Stimulated activated memory B cell treated with anti-CD40 and anti-IgM and Interleukin-4, amounts not matched to agents 10 μg/mL and 1 μg/mL and 100 μg/mL, for 72 hours (primary cell): ENCODE results near the gene FAM13B.
"Not testable (repeated sequence)": the region's sequence is repeated elsewhere in the genome, so short reads cannot be mapped to it uniquely, and the experiment has no call there.

Source experiments
- ATAC-seq: fragments of 150-1000 bp; cut with Tn5 transposase; 2 replicates; pipeline ENCODE4 v1.10.0; 2021
- H3K27ac Mint-ChIP-seq: one replicate; pipeline ENCODE4 v1.8.0; 2022; ENCODE audit warnings: mild to moderate bottlenecking, mixed read lengths
- H3K27me3 Mint-ChIP-seq: one replicate; pipeline ENCODE4 v1.8.0; 2022; ENCODE audit warnings: mixed read lengths
- H3K36me3 Mint-ChIP-seq: one replicate; pipeline ENCODE4 v1.8.0; 2022; ENCODE audit warnings: mixed read lengths
- H3K4me1 Mint-ChIP-seq: one replicate; pipeline ENCODE4 v1.8.0; 2022; ENCODE audit warnings: mixed read lengths
- H3K4me3 Mint-ChIP-seq: one replicate; pipeline ENCODE4 v1.8.0; 2022; ENCODE audit warnings: mild to moderate bottlenecking, moderate library complexity, mixed read lengths
- H3K9me3 Mint-ChIP-seq: one replicate; pipeline ENCODE4 v1.8.0; 2022; ENCODE audit warnings: mixed read lengths

FAM13B gene

DNA sequence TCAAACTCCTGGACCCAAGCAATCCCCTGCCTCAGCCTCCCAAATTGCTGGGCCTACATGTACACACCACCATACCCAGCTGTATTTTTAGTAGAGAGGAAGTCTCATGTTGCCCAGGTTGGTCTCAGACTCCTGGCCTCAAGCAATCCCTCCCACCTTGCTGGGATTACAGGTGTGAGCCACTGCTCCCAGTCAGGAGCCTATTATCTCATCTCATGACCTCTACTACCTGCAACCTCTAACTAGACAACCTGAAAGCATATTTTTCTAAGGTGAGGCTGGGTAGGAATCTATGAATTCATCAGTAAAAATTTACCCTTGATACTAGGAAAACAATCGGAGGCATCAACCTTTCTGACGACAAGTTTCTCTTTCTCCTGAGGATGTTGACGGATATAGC is 10.0 kb downstream of the FAM13B start:
- Mint-ChIP-seq H3K4me3 (no peak overlapping the region), H3K27me3 (no peaks in the 10 kb centered on the region), H3K36me3 (peaks cover 24% of the 10 kb centered on the region), H3K4me1 (peaks cover 60% of the 10 kb centered on the region), H3K27ac (no peak overlapping the region), H3K9me3 (no peaks in the 10 kb centered on the region)
- ATAC-seq: no peak

DNA sequence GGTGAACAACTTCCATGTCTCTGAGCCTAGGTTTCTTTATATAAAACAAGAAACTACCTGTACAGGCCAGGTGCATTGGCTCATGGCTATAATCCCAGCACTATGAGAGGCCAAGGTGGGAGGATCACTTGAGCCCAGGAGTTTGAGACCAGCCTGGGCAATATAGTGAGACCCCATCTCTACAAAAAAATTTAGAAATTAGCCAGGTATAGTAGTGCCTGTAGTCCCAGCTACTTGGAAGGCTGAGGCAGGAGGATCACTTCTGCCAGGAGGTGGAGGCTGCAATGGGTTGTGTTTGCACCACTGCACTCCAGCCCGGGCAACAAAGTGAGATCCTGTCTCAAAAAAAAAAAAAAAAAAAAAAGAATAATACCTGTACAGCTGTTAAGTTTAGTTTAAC is 11.1 kb downstream of the FAM13B start:
- peaks cover 57% of the 10 kb centered on the region for H3K4me1 Mint-ChIP-seq
- no peak overlapping the region for H3K4me3 Mint-ChIP-seq
- H3K9me3 Mint-ChIP-seq: no peaks in the 10 kb centered on the region
- ATAC-seq: no peak
- peaks cover 24% of the 10 kb centered on the region for H3K36me3 Mint-ChIP-seq
- H3K27ac Mint-ChIP-seq: no peak overlapping the region
- H3K27me3 Mint-ChIP-seq: no peaks in the 10 kb centered on the region

DNA sequence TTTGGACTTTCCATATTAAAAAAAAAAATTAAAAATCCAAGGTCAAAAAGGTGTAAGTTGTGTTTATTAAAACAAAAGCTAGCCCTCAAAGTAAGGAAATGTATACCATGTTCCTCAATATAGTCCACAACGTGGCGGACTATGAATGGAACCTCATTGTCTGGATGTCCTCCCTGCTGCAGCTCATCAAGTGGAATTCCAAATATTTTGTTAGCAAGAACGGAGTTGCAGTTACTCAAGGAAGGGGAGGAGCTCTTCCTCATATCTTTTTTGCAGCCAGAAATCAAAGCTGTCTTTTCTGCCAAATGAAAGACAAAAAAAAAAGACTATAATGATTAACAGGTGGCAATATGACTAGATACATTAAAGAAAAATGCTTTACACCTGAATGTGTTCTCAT is 14.0 kb downstream of the FAM13B start:
- ATAC-seq: no peak
- Mint-ChIP-seq H3K36me3 (peaks cover 32% of the 10 kb centered on the region), H3K27ac (no peak overlapping the region), H3K9me3 (no peaks in the 10 kb centered on the region), H3K4me1 (peaks cover 40% of the 10 kb centered on the region), H3K27me3 (no peaks in the 10 kb centered on the region), H3K4me3 (no peak overlapping the region)

DNA sequence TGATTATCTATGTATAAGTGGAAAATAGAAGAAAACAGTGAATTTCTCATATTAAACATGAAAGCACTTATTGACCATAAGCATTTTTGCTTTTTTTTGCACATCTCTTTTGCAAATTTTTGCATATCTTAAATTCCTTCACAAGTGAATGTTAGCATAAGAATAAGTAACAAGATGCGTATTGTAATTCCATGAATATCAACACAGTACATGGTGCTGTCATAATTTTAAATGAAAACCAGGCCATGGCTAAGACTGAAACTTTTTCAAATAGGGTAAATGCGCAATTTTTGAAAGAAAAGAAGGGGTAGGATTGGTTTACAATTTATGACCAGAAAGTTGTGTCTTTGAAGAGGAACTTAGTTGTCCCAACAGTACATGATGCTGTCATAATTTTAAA is 17.0 kb downstream of the FAM13B start:
- H3K4me3 Mint-ChIP-seq: no peak overlapping the region
- no peak overlapping the region for H3K27ac Mint-ChIP-seq
- no peaks in the 10 kb centered on the region for H3K9me3 Mint-ChIP-seq
- H3K27me3 Mint-ChIP-seq: no peaks in the 10 kb centered on the region
- peaks cover 50% of the 10 kb centered on the region for H3K36me3 Mint-ChIP-seq
- H3K4me1 Mint-ChIP-seq: peaks cover 25% of the 10 kb centered on the region
- no peak for ATAC-seq

DNA sequence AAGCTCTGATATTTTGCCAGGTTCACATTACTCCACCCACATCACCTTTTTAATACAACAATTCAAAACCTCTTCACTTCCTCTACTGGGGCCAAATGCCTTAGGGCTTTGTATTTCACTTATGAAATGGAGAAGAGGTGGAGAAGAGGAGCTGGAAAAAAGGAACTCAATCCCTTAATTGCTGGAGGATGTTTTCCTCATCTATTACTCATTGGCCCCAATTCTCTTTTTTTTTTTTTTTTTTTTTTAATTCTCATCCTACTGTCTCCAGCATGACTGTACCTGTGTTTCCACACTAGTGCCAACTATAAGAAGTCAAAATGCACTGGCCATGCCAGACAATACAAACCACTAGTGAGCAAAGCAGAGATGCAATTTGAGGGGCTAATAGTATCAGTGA is 20.9 kb downstream of the FAM13B start:
- Mint-ChIP-seq H3K4me3 (no peak overlapping the region), H3K27ac (no peak overlapping the region), H3K4me1 (peaks cover 20% of the 10 kb centered on the region), H3K36me3 (peaks cover 59% of the 10 kb centered on the region), H3K9me3 (no peaks in the 10 kb centered on the region), H3K27me3 (no peaks in the 10 kb centered on the region)
- ATAC-seq: no peak

DNA sequence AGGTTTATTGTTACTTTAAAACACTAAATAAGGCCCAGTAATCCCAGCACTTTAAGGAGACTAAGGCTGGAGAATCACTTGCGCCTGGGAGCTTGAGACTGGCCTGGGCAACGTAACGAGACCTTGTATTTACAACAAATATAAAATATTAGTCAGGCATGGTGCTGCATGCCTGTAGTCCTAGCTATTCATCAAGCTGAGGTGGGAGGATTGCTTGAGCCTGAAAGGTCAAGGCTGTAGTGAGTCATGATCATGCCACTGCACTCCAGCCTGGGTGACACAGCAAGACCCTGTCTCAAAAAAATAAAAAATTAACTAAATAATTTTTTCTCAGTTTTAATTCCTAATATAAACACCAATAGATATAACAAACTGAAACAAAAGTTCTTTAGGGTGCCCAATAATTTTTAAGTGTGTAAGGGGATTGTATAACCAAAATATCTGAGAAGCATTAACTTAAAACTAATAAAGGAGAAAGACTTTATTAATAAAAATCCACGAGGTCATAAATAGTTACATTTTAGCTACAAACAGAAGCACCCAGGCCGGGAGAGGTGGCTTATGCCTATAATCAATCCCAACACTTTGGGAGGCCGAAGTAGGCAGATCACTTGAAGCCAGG is 32.7 kb downstream of the FAM13B start:
- no peak for ATAC-seq
- H3K4me1 Mint-ChIP-seq: peaks cover 38% of the 10 kb centered on the region
- H3K27me3 Mint-ChIP-seq: no peaks in the 10 kb centered on the region
- H3K27ac Mint-ChIP-seq: no peak overlapping the region
- H3K9me3 Mint-ChIP-seq: peaks cover 10% of the 10 kb centered on the region
- H3K36me3 Mint-ChIP-seq: peaks cover 62% of the 10 kb centered on the region
- H3K4me3 Mint-ChIP-seq: no peak overlapping the region

DNA sequence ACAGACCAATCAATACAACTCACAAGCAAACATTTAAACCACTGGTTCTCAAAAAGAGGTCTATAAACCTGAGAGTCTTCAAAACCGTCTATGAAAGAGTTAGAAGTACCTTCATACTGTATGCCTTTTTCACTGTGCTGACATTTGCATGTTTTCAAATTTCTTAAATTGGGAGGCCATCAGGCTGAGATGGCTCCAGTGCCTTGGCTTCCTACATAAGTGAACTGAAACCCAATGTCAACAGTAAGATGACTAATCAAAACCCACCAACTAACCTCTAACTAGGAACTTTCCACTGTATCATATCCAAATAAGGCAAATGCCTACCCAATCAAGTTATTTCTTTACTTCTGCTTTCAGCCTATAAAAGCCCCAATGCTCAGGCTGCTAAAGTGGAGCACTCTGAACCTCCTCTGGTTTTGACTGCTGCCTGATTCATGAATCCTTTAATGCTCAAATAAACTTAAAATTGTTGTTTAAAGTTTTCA is 35.1 kb downstream of the FAM13B start:
- no peak overlapping the region for H3K4me3 Mint-ChIP-seq
- H3K4me1 Mint-ChIP-seq: peaks cover 38% of the 10 kb centered on the region
- H3K27me3 Mint-ChIP-seq: no peaks in the 10 kb centered on the region
- H3K9me3 Mint-ChIP-seq: peaks cover 10% of the 10 kb centered on the region
- peaks cover 50% of the 10 kb centered on the region for H3K36me3 Mint-ChIP-seq
- ATAC-seq: peak; percentile 91
- H3K27ac Mint-ChIP-seq: peak overlapping the region; percentile 51

DNA sequence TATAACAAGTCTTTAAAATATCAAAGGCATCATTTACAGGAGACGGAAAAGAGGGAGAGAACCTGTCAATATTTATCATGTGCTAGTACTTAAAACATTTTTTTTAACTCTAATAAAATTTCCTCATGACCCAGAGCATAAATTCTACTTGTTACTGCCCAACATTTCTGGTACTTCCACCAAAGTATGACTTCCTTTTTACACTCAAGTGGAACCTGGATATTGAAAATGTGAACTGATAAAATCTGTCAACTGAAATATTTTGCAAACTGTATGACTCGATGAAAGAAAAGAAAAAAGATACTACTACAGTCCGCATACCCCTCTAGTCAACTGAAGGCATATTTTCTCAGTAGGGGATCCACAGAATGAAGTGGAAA is 37.1 kb downstream of the FAM13B start:
- Mint-ChIP-seq H3K4me1 (peaks cover 35% of the 10 kb centered on the region), H3K4me3 (no peak overlapping the region), H3K27ac (no peak overlapping the region), H3K9me3 (peaks cover 10% of the 10 kb centered on the region), H3K27me3 (no peaks in the 10 kb centered on the region), H3K36me3 (peaks cover 49% of the 10 kb centered on the region)
- no peak for ATAC-seq

DNA sequence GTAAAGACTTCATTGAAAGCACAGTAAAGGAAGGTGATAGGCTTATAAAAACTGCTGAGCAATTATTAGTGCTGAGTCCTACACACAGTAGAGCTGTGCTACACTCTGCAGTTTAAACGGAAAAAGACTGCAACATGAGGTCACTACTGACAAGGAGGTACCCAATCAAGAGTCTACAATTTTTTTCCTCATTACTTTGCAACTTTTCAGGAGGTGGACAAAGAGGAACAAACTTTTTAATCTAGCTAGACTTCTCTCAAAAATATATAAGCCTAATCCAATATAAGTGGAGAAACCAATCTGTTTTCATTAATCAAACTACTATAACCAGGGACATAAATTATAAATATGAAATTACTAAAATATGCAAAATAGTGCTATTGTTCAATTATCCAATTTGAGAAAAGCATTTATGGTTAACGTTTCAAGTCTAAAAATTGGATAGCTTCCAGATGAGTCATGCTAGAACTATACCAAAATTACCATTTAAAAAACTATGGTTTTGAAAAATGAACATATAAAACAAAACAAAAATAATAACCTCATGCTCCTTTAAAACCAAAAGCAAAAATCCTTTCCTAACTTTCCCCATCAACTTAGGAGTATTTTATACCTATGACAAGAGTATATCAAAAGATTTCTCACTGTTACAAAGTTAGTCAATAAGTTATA is 37.7 kb downstream of the FAM13B start:
- ATAC-seq: no peak
- peaks cover 10% of the 10 kb centered on the region for H3K9me3 Mint-ChIP-seq
- peaks cover 35% of the 10 kb centered on the region for H3K4me1 Mint-ChIP-seq
- no peak overlapping the region for H3K27ac Mint-ChIP-seq
- peaks cover 48% of the 10 kb centered on the region for H3K36me3 Mint-ChIP-seq
- no peak overlapping the region for H3K4me3 Mint-ChIP-seq
- H3K27me3 Mint-ChIP-seq: no peaks in the 10 kb centered on the region

DNA sequence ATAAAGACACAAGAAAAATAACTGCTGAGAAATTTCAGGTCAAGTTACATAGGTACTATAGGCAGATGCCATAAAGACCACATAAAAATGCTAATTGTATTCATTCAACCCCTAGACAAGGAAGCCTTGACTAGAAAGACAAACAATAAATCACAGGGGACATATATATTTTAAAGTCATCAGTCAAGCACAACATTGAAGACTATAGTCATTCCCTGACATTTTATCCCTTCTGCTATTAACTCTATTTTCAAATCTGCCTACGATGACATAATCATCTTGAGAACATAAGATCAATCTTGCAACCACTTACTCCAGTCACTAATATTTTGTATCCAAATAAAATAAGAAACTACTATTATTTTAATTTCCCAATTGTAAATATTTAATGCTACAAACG is 38.3 kb downstream of the FAM13B start:
- ATAC-seq: no peak
- Mint-ChIP-seq H3K4me3 (no peak overlapping the region), H3K27me3 (no peaks in the 10 kb centered on the region), H3K36me3 (peaks cover 46% of the 10 kb centered on the region), H3K27ac (no peak overlapping the region), H3K9me3 (peaks cover 9% of the 10 kb centered on the region), H3K4me1 (peaks cover 35% of the 10 kb centered on the region)

DNA sequence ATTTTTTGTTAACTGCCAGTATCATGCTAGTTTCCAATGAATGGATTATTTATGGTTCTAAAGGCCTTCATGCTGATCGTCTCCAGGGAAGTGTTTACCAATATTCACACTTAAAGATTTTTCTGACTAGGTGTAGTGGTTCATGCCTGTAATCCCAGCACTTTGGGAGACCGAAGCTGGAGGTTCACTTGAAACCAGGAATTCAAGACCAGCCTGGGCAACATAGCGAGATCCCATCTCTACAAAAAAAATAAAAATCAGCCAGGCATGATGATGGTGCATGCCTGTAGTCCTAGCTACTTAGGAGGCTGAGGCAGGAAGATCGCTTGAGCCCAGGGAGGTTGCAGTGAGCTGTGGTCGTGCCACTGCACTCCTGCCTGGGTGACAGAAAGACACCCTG is 43.5 kb downstream of the FAM13B start:
- H3K27me3 Mint-ChIP-seq: no peaks in the 10 kb centered on the region
- no peak for ATAC-seq
- H3K9me3 Mint-ChIP-seq: no peaks in the 10 kb centered on the region
- H3K4me3 Mint-ChIP-seq: no peak overlapping the region
- H3K27ac Mint-ChIP-seq: no peak overlapping the region
- H3K36me3 Mint-ChIP-seq: peaks cover 38% of the 10 kb centered on the region
- H3K4me1 Mint-ChIP-seq: peaks cover 6% of the 10 kb centered on the region

DNA sequence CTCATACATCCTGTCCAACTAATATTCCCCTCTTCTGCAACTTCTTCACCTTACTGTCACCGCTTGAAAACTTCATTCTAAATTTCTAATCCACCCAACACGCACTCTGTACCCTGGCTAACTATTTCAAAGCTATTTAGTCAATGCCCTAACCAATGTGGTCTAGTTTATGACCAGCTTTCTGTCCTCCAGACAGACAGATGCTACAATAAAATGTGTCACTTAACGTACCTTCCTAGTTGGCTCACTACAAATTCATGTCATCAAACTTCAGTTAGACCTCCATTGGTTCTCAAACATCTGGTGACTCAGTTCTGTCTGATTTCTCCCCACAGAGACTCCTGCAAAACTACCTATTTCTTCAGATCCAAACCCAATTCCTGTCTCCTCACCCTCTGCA is 57.7 kb downstream of the FAM13B start:
- Mint-ChIP-seq H3K27ac (peak overlapping the region; percentile 7), H3K9me3 (peaks cover 8% of the 10 kb centered on the region), H3K27me3 (no peaks in the 10 kb centered on the region), H3K4me1 (peaks cover 4% of the 10 kb centered on the region), H3K4me3 (no peak overlapping the region), H3K36me3 (peaks cover 61% of the 10 kb centered on the region)
- no peak for ATAC-seq

DNA sequence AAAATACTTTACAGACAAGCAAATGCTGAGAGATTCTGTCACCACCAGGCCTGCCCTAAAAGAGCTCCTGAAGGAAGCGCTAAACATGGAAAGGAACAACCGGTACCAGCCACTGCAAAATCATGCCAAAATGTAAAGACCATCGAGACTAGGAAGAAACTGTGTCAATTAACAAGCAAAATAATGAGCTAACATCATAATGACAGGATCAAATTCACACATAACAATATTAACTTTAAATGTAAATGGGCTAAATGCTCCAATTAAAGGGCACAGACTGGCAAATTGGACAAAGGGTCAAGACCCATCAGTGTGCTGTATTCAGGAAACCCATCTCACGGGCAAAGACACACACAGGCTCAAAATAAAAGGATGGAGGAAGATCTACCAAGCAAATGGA is 62.5 kb downstream of the FAM13B start:
- H3K27me3 Mint-ChIP-seq, H3K27ac Mint-ChIP-seq, ATAC-seq, H3K4me3 Mint-ChIP-seq, H3K4me1 Mint-ChIP-seq, H3K9me3 Mint-ChIP-seq: not testable (repeated sequence)
- peaks cover 44% of the 10 kb centered on the region for H3K36me3 Mint-ChIP-seq

DNA sequence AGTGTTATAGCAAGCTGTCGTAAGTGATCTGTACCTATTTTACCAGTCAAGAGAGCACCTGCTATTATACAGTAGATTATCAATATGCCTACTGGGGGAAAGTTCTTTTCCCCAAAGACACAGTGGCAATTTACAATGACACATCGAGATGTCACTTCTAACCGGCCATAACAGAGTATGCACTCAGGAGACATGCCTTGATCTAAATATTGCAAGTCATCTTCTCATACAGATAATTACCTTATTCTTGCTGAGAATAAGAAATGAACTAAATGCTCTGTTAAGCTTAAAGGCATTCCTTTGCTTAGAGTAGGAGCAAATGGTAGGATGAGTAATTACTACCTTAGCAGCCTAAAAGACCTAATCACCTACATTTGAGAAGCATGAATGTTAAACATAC is 72.1 kb downstream of the FAM13B start:
- H3K9me3 Mint-ChIP-seq: no peaks in the 10 kb centered on the region
- no peaks in the 10 kb centered on the region for H3K27me3 Mint-ChIP-seq
- H3K27ac Mint-ChIP-seq: no peak overlapping the region
- no peak overlapping the region for H3K4me3 Mint-ChIP-seq
- H3K36me3 Mint-ChIP-seq: peaks cover 54% of the 10 kb centered on the region
- H3K4me1 Mint-ChIP-seq: peaks cover 9% of the 10 kb centered on the region
- ATAC-seq: no peak

DNA sequence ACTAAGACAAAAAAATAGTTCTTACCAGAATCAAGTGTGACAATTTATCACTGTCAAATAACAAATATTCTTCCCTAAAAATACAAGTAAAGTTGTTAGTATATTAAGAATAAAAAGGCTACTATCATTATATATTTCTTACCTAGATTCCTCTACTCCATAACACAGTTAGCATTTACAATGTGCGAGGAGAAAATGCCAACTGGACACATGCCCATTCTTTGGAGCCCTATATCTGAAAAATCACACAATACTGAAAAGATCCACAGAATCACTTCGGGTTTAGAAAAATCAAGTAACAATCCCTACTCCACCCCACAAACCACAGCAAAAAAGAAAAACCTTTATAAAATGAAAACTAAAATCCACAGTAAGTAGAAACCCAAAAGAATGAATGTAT is 72.7 kb downstream of the FAM13B start:
- Mint-ChIP-seq H3K27me3 (no peaks in the 10 kb centered on the region), H3K4me3 (no peak overlapping the region), H3K9me3 (no peaks in the 10 kb centered on the region), H3K4me1 (peaks cover 9% of the 10 kb centered on the region), H3K36me3 (peaks cover 47% of the 10 kb centered on the region), H3K27ac (no peak overlapping the region)
- ATAC-seq: no peak

DNA sequence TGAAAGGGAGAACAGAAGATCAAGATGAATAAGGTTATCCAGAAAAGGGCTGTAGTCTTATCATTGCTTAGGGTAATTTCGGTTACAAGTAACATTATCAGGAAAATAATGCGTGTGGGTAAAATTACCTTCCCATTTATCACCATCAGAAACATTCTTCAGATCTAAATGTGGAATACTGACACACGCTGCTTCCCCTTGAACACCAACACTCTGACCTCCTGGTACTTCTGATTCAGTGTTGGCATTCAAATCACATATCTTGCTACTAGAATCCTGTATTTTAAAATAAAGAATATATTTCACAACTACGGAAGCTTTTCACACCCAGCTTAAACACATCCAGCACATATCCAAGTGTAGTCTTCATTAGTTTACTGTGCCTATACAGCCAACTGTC is 73.4 kb downstream of the FAM13B start:
- no peak for ATAC-seq
- H3K36me3 Mint-ChIP-seq: peaks cover 47% of the 10 kb centered on the region
- no peak overlapping the region for H3K4me3 Mint-ChIP-seq
- H3K27me3 Mint-ChIP-seq: no peaks in the 10 kb centered on the region
- no peaks in the 10 kb centered on the region for H3K9me3 Mint-ChIP-seq
- peaks cover 9% of the 10 kb centered on the region for H3K4me1 Mint-ChIP-seq
- no peak overlapping the region for H3K27ac Mint-ChIP-seq
